Hepatocyte (in vitro differentiated cells): ENCODE results near the gene HMGCS2.

ENCODE experiments used
- CTCF ChIP-seq: fragments of 200-600 bp; sonication (generic); IDR thresholded peaks from 2 replicates; pipeline ENCODE4 v1.5.1; 2016; ENCODE audit warnings: antibody characterized with exemption, mild to moderate bottlenecking; ENCODE audit not compliant: poor library complexity
- EZH2phosphoT487 ChIP-seq: fragments of 200-600 bp; sonication (generic); IDR thresholded peaks from one replicate; pipeline ENCODE4 v1.6.1; 2018; ENCODE audit warnings: antibody characterized with exemption, mild to moderate bottlenecking, low read depth, moderate library complexity; ENCODE audit not compliant: unreplicated experiment, severe bottlenecking

GRCh38 chr1:119808972-119809550 is 40.4 kb upstream of the HMGCS2 start:
- TF ChIP-seq EZH2phosphoT487 (no peak), CTCF (peak; percentile 91)
